HTR-8/SVneo (cell line): ENCODE data around the gene ADH4.
"Not testable (repeated sequence)": the region's sequence is repeated elsewhere in the genome, so short reads cannot be mapped to it uniquely, and the experiment has no call there.

ENCODE experiments used
- DNase-seq: peaks from one replicate; pipeline ENCODE4 v3.0.0; 2011; ENCODE audit warnings: low spot score, mixed read lengths; ENCODE audit not compliant: insufficient read length
- FAIRE-seq: peaks from 2 replicates; lab custom pipeline; 2011; peaks lifted over from hg19 to GRCh38; lab: Jason Lieb, UNC

Gene ADH4

DNA sequence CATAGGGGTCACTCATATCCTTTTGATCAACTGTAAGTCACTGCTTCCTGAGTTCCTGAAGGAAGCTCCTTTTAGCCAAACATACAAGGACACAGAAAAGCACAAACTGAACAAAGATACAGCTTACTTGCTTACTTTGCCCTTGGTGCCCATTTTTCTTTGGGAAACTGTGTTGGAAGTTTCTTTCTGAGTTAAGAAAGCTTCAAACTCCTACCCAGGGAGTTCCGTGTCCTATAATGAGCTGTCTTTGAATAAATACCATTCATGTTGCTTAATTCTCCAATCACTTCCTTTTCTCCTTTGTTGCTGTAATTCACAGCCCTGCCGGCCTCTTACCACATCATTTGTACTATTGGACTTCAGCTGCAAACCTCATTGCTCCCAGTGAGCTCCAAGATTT is at the start of gene ADH4:
TSS of gene ADH4 (minus strand) at position 228 of the 400 bp plus-strand sequence. CDS start at position 153, 75 bp downstream.
- DNase-seq (no peak), FAIRE-seq (no peak)

DNA sequence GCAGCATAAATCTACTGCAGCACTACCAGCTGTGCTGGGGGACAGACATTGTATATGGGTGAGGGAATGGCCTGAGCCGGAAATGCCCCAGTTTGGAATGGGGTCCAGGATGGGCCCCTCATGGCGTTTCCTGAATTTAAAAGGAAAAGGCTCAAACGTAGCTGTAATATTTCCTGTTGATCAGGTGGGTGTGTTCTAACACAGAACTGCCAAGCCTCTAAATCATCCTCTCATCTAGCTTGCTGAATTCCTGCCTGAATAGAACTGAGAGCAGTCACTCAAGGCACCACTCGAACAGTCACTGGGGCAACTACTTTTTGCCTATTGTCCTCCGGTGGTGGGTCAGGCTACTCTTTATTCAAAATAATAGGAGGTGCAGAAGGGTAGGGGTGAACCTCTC is 46.2 kb upstream of the ADH4 start:
- DNase-seq (no peak), FAIRE-seq (no peak)

DNA sequence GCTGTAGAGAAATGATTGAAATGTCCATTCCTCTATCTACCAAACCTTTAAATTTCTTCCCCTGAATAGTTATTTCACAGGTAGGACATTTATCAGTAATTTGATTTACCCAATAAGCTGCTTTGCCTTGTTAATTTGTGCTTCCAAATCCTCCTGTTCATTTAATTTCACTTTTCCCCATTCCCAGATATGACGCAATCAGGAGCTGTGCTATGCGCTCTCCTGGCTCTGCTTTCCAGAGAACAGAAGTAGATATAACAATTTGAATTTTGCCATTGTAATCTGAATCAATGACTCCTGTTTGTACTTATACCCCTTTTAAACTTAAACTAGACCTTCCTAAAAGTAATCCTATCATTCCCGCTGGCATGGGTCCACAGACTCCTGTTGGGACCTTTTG is 45.8 kb upstream of the ADH4 start:
- FAIRE-seq, DNase-seq: not testable (repeated sequence)

DNA sequence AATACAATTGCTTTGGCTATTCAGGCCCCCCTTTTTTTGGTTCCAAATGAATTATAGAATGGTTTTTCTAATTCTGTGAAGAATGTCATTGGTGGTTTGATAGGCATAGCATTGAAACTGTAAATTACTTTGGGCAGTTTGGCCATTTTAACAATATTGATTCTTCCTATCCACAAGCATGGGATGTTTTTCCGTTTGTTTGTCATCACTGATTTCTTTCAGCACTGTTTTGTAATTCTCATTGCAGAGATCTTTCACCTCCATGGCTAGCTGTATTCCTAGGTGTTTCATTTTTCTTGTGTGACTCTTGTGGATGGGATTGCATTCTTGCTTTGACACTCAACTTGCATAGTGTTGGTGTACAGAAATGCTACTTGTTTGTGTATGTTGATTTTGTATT is 41.9 kb upstream of the ADH4 start:
- FAIRE-seq, result no peak
- no peak for DNase-seq

DNA sequence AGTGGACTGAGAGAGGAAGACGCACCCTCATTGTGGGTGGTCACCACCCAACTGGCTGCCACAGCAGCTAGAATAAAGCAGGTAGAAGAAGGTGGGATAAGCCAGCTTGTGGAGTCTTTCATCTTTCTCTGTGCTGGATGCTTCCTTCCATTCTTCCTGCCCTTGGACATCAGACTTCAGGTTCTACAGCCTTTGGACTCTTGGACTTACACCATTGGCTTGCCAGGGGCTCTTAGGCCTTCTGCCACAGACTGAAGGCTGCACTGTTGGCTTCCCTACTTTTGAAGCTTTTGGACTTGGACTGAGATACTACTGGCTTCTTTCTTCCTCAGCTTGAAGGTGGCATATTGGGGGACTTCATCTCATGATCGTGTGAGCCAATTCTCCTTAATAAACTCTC is 41.5 kb upstream of the ADH4 start:
- DNase-seq, result no peak
- FAIRE-seq, result no peak

DNA sequence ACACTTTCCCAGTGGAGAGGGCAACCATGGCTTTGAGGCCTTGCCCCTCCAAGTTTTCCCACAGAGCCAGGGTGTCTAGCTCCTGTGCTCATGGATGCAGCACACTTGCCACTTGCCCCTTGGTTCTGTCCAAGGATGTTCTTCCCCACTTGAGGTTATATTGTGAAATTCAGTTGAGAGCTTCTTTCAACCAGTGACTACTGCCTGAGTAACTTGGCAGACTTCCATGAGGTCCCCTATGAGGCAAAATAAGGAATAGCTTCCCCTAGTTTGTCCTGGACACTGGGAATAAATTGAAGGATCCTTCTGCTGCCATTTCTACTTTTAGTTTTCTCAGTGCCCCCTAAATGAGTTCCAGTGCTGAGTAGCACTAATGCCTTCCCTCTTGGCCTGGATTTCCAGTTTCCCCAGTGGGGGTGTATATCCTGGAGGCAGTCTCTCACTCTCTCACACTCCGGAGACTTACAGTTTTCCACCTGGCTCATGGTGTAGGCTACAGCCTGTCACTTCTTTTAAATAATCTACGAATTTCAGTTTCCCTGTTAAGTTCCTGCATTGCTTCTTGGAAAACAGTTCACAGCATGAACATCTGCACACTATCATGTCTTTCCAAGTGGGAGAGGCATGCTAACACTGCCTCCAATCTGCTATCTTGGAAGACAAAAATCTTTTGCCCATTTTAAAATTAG is 36.4 kb upstream of the ADH4 start:
- DNase-seq (no peak), FAIRE-seq (no peak)

DNA sequence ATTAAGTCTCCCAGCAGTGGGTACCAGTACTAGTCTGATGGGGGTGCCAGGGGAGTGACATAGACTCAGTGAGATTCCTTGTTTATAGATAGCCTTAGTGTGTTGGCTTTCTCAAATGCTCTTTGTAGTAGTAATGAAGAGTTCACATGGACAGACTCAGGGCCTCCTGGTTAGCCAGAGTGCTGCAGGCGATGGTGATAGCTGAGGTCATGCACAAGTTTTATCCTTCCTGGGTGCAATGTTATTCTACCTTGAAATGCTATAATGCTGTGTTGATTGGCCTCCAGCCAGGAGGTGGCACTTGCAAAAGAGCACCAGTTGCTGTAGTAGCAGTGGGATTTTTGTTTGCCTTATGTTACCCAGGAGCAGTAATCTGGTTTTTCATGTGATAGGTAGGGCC is 35.5 kb upstream of the ADH4 start:
- FAIRE-seq, result no peak
- no peak for DNase-seq

DNA sequence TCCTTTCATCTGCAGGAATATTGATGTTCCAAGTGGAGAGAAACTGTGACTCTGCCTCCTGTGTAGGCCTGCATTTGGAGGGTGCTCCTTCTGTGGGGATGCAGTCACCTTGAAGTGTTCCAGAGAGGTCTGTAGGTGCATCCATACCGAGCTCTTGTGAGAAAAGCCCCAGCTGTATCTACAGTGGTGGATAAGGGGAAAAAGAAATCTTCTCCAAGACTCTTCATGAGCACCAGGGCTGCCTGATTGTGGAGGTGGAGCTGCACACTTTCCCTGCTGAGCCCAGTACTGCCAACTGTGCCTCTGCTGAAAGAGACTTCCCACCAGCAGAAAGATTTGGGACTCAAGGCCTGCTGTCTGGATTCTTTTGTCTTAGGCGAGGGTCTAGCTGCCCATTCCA is 35.1 kb upstream of the ADH4 start:
- no peak for DNase-seq
- FAIRE-seq, result no peak

DNA sequence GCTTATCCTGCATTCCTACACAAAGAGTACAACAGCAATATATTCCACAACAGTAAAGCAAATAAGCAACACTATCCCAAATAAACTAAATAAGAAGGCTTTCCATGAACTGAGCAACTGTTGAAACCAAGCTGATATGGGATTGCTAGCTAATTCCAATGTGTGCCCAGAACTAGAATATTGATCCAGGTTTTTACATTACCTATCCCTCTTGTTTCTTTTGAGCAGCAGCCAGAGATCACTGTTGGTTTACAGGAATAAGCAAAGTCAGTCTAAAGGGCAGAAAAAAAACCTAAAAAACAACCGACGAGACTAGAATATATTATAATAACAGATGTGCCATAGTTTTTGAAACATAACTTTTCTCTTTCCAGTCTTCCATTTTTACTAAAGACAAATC is 22.4 kb upstream of the ADH4 start:
- FAIRE-seq (no peak), DNase-seq (no peak)

DNA sequence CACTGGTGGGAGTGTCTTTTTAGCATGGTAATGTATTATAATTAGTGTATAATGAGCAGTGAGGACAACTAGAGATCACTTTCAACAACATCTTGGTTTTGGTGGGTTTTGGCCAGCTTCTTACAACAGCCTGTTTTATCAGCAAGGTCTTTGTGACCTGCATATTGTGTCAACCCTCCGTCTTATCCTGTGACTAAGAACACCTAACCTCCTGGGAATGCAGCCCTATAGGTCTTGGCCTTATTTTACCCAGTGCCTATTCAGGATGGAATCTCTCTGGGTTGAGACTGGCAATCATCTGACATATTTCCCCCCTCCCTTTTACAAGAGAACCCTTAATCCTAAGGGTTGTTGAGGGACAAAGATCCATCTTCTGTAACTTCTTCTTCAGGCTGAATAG is 21.9 kb upstream of the ADH4 start:
- FAIRE-seq (no peak), DNase-seq (no peak)

DNA sequence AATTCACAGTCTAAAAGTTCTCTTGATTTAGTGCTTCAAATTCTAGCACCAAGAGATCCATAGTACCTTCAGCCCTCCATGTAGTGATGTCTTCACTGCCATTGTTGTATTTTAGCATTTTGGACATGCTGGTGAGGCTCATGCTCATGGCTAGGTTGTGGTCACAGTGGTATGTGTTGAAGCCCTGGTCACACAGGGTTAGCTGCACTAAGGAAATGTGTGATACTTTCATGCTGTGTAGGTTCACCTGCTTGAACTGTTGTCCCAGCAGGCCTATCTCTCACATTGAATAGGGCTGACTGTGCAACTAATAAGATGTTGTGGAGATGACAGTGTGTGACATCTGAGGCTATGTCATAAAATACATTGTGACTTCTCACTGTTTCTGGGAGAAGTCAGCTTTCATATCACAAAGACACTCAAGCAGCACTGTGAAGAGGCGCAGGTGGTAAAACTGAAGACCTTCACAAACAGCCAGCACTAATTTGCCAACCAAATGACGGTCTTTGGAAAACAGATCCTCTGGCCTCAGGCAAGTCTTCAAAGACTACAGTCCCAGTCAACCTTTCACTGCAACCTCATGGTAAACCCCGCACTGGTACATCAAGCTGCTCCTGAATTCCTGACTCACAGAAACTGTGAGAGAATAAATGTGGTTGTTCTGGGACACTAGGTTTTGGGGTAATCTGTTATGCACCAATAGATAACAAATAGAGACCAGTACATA is 17.4 kb upstream of the ADH4 start:
- no peak for FAIRE-seq
- DNase-seq, result no peak

DNA sequence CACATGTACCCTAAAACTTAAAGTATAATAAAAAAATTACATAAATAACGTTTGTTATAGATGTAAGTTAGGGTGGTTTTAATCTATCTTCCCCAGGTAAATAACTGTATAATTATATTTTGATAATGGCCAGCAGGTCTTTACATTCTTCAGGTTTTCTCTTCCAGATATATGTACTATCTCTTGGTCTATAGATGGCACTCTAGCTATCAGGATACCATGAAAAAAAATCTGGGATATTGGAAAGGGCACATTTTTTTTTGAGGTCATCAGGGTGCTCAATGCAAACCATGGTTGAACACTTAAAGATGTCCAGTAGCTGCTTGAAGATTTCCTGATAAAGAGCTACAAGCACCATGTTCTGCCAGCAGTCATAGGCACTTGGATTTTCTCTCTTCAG is 15.6 kb upstream of the ADH4 start:
- no peak for DNase-seq
- no peak for FAIRE-seq

DNA sequence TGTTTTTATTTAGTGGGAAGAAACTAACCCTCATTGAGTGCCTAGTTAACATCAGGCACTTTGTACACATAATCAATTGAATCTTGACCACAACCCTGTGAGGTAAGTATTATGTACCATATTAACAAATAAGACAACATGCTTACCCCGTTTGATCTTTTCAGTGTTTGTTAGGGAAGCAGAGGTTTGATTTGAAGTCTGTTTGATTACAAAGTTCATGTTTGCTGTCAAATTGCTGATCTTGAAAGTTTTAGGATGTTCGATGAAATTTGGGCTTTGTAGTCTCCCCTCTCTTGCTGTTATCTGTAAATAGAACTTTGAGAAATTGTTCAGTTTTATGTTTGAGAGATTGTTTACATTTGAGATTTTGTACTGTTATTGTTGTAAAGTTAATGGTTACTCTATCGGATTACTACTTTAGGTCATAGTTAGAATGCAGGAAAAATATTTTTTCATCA is 13.4 kb upstream of the ADH4 start:
- no peak for DNase-seq
- no peak for FAIRE-seq

DNA sequence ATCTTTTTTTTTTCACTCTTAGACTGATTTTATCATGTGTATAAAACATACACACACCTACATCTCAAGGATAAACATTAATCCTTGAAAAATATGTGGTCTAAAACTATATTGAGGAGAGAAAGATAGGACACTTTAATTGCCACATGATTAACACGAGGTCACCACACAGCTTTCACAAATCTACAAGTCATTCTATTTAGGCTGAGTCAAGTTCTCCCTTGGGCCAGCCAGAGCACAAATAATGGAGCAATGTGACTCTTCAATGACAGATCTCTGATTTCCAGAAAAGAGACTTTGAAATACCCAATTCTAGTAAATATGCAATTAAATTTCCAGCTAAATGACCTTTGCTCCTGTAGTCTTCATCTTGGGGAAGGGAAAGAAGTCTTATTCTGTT is 12.9 kb upstream of the ADH4 start:
- DNase-seq, result no peak
- no peak for FAIRE-seq

DNA sequence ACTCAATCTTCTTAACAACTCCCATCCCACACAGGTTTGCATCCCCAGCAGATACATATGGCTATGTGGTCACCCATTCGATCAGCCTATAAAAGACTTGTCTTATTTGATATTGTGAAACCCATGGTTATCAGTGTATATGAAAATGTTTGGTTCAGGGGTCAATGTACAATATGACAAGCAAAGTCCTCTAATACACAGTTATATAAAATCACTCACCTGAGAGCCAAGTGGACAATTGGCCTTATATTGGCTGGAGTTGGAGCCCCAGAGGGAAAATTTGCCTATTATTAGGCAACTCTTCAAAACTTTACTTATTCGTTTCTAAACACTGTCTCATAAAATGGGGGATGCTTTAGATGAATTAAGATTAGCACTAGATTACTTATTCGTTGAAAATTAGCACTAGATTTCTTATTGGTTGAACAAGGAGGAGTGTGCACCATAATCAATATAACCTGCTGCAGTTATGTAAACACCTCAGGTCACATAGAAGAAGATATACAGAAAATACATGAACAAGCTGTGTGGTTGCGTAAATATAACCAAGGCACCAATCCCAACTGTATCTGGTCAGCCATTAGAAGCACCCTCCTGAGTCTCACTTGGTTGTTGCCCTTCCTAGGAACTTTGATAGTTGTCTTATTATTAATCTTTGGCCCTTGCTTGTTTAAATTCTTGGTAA is 10.7 kb upstream of the ADH4 start:
- DNase-seq (no peak), FAIRE-seq (no peak)

DNA sequence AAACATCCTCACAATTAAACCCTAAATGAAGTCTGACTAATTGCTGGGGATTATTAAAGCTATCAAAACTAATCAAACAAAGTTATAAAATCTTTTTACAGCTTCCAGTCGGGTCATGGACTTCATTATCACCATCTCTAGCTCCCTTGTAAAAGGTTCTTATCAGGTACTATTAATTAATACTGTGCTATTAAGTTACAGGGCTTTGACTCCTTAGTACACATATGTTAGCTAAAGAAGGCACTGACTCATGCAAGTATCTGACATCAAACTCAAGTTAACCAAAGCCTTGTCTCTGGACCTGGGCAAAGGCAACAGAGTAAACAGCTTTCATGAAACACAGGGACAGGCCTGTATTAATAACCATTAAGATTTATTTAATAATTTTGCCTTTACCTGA is 7.9 kb upstream of the ADH4 start:
- FAIRE-seq (no peak), DNase-seq (no peak)

DNA sequence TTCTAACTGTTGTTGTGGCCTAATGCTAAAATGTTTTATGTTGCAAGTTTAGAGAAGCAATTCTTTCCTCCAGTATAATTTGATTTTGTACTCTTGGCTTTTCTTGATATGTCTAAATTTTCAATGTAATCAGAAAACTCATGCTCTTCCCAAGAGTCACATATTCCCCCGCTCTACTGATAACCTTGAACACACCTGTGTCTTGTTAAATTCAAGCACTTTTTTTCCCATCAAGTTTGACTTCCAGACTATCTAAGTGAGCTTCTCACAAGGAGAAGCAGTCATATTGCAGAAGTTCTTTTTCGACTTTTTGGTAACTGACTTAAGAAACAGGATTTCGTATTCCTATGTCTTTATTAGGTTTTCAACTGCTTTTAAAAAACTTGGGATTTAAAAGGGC is 7.4 kb upstream of the ADH4 start:
- no peak for FAIRE-seq
- DNase-seq, result no peak

DNA sequence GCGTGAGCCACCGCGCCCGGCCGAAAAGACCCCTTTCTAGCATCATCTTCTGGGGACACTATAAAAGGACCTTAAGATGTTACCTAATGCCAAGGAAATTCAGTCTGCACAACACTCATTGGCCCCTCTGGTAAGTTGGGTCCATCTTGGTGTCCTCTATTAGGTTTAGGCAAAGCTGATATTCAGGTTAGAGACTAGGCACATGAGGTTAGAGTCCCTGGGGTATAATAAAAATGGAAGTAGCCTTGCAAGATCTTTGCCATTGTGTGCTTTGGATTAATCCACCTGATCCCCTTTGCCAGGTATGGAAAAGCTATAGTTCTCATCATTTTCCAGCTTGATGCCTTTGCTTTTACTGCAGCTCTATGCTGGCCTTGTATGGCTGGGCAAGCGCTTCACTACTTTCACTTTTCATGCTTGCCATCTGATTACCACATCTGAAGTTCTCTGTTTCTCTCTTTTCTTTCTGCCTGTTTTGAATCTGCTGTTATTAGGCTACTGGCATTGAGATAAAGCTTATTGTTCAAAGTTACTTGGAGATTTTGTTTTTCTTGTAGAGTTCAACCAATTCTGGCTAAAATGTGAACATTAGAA is 5.4 kb upstream of the ADH4 start:
- FAIRE-seq, result no peak
- DNase-seq, result no peak

DNA sequence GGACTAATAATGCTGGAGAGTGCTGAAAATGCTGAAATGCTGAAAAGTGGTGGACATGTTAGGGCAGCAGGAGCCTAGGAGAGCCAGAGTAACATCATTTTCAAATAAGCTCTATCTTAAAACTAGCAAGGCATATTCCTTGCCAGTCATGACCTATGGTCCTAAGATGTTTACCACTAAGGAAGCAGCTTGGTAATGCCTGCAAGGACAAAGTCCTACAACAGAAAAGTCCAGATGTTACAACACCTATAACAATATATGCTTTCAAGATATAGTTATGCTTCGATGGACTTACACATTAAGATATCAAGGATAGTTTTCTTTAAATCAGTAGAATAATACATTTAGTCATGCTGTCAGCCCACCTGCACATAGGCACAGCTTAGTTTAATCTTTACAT is 4.5 kb upstream of the ADH4 start:
- FAIRE-seq (no peak), DNase-seq (no peak)

DNA sequence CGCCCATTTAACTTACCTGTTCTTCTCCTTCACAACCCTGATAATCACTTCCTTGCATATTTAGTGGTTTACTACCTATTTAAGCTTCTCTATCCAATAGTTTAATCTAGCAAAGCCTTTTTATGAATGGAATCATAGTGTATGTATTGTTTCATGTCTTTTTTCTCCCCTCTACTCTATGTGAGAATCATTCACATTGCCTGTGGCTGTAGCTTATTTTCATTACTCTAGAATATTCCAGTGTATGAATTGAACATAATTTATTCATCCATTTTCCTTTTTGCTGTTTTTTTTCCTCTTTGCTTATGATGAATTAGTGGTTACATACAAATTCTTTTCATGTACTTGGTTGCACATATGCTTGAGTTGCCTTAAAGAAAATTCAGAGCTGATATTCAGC is 490 bp upstream of the ADH4 start:
- no peak for FAIRE-seq

DNA sequence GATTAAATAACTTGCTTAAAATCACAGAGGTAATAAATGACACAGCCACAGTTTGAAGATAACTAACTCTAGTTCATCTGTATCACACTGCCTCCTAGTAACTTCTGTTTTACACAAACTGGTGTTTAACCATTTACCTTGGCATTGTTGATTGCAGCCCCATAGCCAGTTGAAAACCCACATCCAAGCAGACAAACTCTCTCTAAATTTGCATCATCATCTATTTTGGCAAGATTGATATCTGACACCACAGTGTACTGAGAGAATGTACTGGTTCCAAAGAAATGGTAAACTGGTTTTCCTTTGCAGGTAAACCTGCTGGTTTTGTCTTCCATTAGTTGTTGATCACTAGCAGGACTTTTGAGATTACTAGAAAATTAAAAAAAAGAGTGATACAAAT is 7.8 kb downstream of the ADH4 start:
- DNase-seq, result no peak
- no peak for FAIRE-seq

More for the DNA sequence above, 490 bp upstream of the ADH4 start:
- no peak for DNase-seq
